ENCODE measurements around the gene SNX11. TPM values are rescaled to one million over a fixed set of nuclear protein-coding genes. Genes with fewer than 3 reads are reported as not detected.

The SNX11 gene
- polyA plus RNA-seq, 1 donor from 2014 or later: 29.0 TPM

- Histone ChIP-seq H4K20me1 (ENCODE audit: insufficient read depth) (peaks cover 3% of the 10 kb centered on the region), H3K27ac (ENCODE audit: low read length) (no peak overlapping the region), H3K4me2 (ENCODE audit: low read length) (no peak overlapping the region), H2AFZ (ENCODE audit: low read depth, low read length) (no peak overlapping the region), H3K9me2 (ENCODE audit: insufficient read depth, low read length) (no peaks in the 10 kb centered on the region), H3F3A (ENCODE audit: insufficient read depth, low read length, poor library complexity, severe bottlenecking) (no peaks in the 10 kb centered on the region), H3K79me2 (replicated peaks; ENCODE audit: insufficient read depth, low read length) (peaks cover 4% of the 10 kb centered on the region), H3K9ac (ENCODE audit: low read length) (no peak overlapping the region), H3K36me3 (ENCODE audit: insufficient read depth, low read length) (no peaks in the 10 kb centered on the region), H3K4me3 (ENCODE audit: low read length) (no peak overlapping the region), H3K27me3 (ENCODE audit: insufficient read depth, low read depth, low read length) (no peaks in the 10 kb centered on the region), H3K9me3 (ENCODE audit: low read length) (no peaks in the 10 kb centered on the region)
- TF ChIP-seq EZH2 (IDR thresholded peaks at IDR 0.05; ENCODE audit: borderline replicate concordance, insufficient read depth, low read length, poor library complexity, severe bottlenecking) (no peak), REST (IDR thresholded peaks at IDR 0.05; ENCODE audit: borderline replicate concordance) (no peak)
Observed at GRCh38 chr17:48062273-48062672, 45.3 kb upstream of the SNX11 start.

- no peak overlapping the region for H3K27ac ChIP-seq (ENCODE audit: low read length)
- H3F3A ChIP-seq (ENCODE audit: insufficient read depth, low read length, poor library complexity, severe bottlenecking): no peaks in the 10 kb centered on the region
- no peak overlapping the region for H3K4me2 ChIP-seq (ENCODE audit: low read length)
- H3K36me3 ChIP-seq (ENCODE audit: insufficient read depth, low read length): no peaks in the 10 kb centered on the region
- no peak overlapping the region for H2AFZ ChIP-seq (ENCODE audit: low read depth, low read length)
- peaks cover 3% of the 10 kb centered on the region for H4K20me1 ChIP-seq (ENCODE audit: insufficient read depth)
- no peaks in the 10 kb centered on the region for H3K9me3 ChIP-seq (ENCODE audit: low read length)
- no peak overlapping the region for H3K9ac ChIP-seq (ENCODE audit: low read length)
- no peaks in the 10 kb centered on the region for H3K9me2 ChIP-seq (ENCODE audit: insufficient read depth, low read length)
- no peak overlapping the region for H3K4me3 ChIP-seq (ENCODE audit: low read length)
- no peak for TF ChIP-seq EP300 (conservative IDR thresholded peaks at IDR 0.05; ENCODE audit: poor library complexity, severe bottlenecking)
- no peak for TF ChIP-seq RAD21 (conservative IDR thresholded peaks at IDR 0.05)
- no peak for TF ChIP-seq MXI1 (conservative IDR thresholded peaks at IDR 0.05; ENCODE audit: poor library complexity, severe bottlenecking)
- TF ChIP-seq TAF1 (IDR thresholded peaks at IDR 0.05; ENCODE audit: low read depth): no peak
- TF ChIP-seq POLR2AphosphoS5 (IDR thresholded peaks at IDR 0.05): no peak
- TF ChIP-seq CTCF (IDR thresholded peaks at IDR 0.05; ENCODE audit: poor library complexity, severe bottlenecking): no peak
- no peak for TF ChIP-seq REST (IDR thresholded peaks at IDR 0.05; ENCODE audit: borderline replicate concordance)
- TF ChIP-seq EZH2 (IDR thresholded peaks at IDR 0.05; ENCODE audit: borderline replicate concordance, insufficient read depth, low read length, poor library complexity, severe bottlenecking): no peak
- TF ChIP-seq SMC3 (conservative IDR thresholded peaks at IDR 0.05; ENCODE audit: poor library complexity): no peak
- no peaks in the 10 kb centered on the region for H3K27me3 ChIP-seq (ENCODE audit: insufficient read depth, low read depth, low read length)
- peaks cover 4% of the 10 kb centered on the region for H3K79me2 ChIP-seq (replicated peaks; ENCODE audit: insufficient read depth, low read length)
Observed at GRCh38 chr17:48064638-48065037, 42.9 kb upstream of the SNX11 start.

Data from neural cell (in vitro differentiated cells).